Activated naive CD4-positive, alpha-beta T cell treated with anti-CD3 and anti-CD28 coated beads, Interleukin-2, amount 50 U/mL, for 72 hours (primary cell): Measurements from ENCODE around the gene GTPBP2. TPM values are rescaled to one million over a fixed set of nuclear protein-coding genes. Genes with fewer than 3 reads are reported as not detected.
A peak's percentile ranks its signal among the peaks of the same experiment; 100 is the strongest.

Experiments used
- ATAC-seq, 2 donors: fragments of 150-1000 bp; cut with Tn5 transposase; 2 replicates each; pipeline ENCODE4 v1.10.0; 2021; ENCODE audit warnings: mild to moderate bottlenecking in 2 of 2, moderate library complexity in 2 of 2
- DNase-seq, 2 donors: peaks; one replicate each; pipeline ENCODE4 v3.0.0; 2021 to 2022; ENCODE audit warnings: low spot score in 2 of 2
- H3K27ac Mint-ChIP-seq, 2 donors: one replicate each; pipeline ENCODE4 v1.8.0; 2022; ENCODE audit warnings: mild to moderate bottlenecking in 2 of 2, mixed read lengths in 2 of 2
- H3K36me3 Mint-ChIP-seq, 2 donors: one replicate each; pipeline ENCODE4 v1.8.0; 2022; ENCODE audit warnings: mixed read lengths in 2 of 2
- H3K9me3 Mint-ChIP-seq, 2 donors: one replicate each; pipeline ENCODE4 v1.8.0; 2022; ENCODE audit warnings: mixed read lengths in 2 of 2
- total RNA-seq, 2 donors: library from RNA; stranded (reverse); gene quantifications; one replicate each; pipeline ENCODE4 v1.2.3, GENCODE V29; 2022

Gene GTPBP2
- total RNA-seq, 2 donors from 2014 or later = 84.1 to 85.8 TPM

GRCh38 chr6:43575105-43575771, 53.8 kb downstream of the GTPBP2 start:
- H3K27ac Mint-ChIP-seq = peak overlapping the region; percentile 89 to 97

DNA sequence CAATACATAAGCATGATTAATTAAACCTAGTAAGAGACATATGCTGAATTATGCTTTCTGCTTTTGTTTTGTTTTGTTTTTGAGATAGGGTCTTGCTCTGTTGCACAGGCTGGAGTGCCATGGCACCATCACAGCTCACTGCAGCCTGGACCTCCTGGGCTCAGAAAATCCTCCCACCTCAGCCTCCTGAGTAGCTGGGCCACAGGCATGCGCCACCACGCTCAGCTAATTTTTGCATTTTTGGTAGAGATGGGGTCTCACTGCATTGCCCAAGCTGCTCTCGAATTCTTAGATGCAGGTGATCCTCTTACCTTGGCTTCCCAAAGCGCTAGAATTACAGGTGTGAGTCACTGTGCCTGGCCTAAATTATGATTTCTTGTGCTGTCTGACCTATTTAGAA, 57.0 kb downstream of the GTPBP2 start:
- DNase-seq (no peak), ATAC-seq (no peak)
- Mint-ChIP-seq H3K9me3 (no peaks in the 10 kb centered on the region), H3K27ac (peak overlapping the region in 1 of 2 donors; percentile 79), H3K36me3 (peaks cover 37 to 47% of the 10 kb centered on the region in 2 donors)

More at GRCh38 chr6:43575105-43575771, 53.8 kb downstream of the GTPBP2 start:
- DNase-seq (no peak), ATAC-seq (peak in 1 of 2 donors; percentile 54)
- Mint-ChIP-seq H3K9me3 (no peaks in the 10 kb centered on the region), H3K36me3 (peaks cover 37 to 63% of the 10 kb centered on the region in 2 donors)

- H3K27ac Mint-ChIP-seq = peak overlapping the region; percentile 47 to 79
- no peaks in the 10 kb centered on the region for H3K9me3 Mint-ChIP-seq
- ATAC-seq (peak; percentile 30 to 66), DNase-seq (no peak)
- H3K36me3 Mint-ChIP-seq = peaks cover 26 to 38% of the 10 kb centered on the region in 2 donors
Measured at GRCh38 chr6:43570876-43571441, 58.1 kb downstream of the GTPBP2 start.

Other genes starting within 250 kb of the GTPBP2 start
- 10 to 100 TPM; 30.2 to 46.2 TPM for gene ABCC10, start 201.7 kb downstream of the GTPBP2 start, total RNA-seq
- gene DLK2, start 173.7 kb downstream of the GTPBP2 start, total RNA-seq = 1 to 10 TPM in 1 of 2 donors, under 1 TPM in 1; 0.18 to 3.4 TPM
- gene TJAP1, start 151.7 kb downstream of the GTPBP2 start, total RNA-seq = 10 to 100 TPM; 23.0 to 35.0 TPM
- gene LRRC73, start 118.9 kb downstream of the GTPBP2 start, total RNA-seq = under 1 TPM; 0.12 to 0.48 TPM
- gene YIPF3, start 112.3 kb downstream of the GTPBP2 start, total RNA-seq = 10 to 100 TPM; 40.7 to 49.1 TPM
- 10 to 100 TPM; 34.2 to 57.1 TPM for gene POLR1C, start 112.2 kb downstream of the GTPBP2 start, total RNA-seq
- gene XPO5, start 53.2 kb downstream of the GTPBP2 start, total RNA-seq = 100 to 1,000 TPM; 109 to 110 TPM
- gene POLH, start 53.1 kb downstream of the GTPBP2 start, total RNA-seq = 100 to 1,000 TPM in 1 of 2 donors, 10 to 100 TPM in 1; 46.2 to 101 TPM
- 10 to 100 TPM; 38.4 to 38.7 TPM for gene MAD2L1BP, start 6.6 kb upstream of the GTPBP2 start, total RNA-seq
- gene RSPH9, start 15.8 kb upstream of the GTPBP2 start, total RNA-seq = under 1 TPM; 0.09 to 0.21 TPM
- 10 to 100 TPM; 37.8 to 51.5 TPM for gene MRPS18A, start 58.5 kb upstream of the GTPBP2 start, total RNA-seq
- 10 to 100 TPM; 24.1 to 79.2 TPM for gene VEGFA, start 140.9 kb upstream of the GTPBP2 start, total RNA-seq